Neural progenitor cell (in vitro differentiated cells): ENCODE data around the gene ACP5.

Source experiments
- CTCF ChIP-seq: fragments of 200-600 bp; sonication (generic); IDR thresholded peaks from 2 replicates; pipeline ENCODE4 v1.5.1; 2017; ENCODE audit warnings: antibody characterized with exemption, mild to moderate bottlenecking
- EZH2 ChIP-seq: fragments of 200-600 bp; sonication (generic); IDR thresholded peaks from 2 replicates; pipeline ENCODE4 v1.6.1; 2017; ENCODE audit warnings: antibody characterized with exemption, mild to moderate bottlenecking, moderate library complexity

- TF ChIP-seq CTCF (no peak), EZH2 (no peak)
These were observed 40.0 kb upstream of the ACP5 start for GRCh38 chr19:11617180-11618062.
